ENCODE results near the gene INSYN1.

Gene INSYN1

GRCh38 chr15:73765778-73766177 is 12.6 kb upstream of the INSYN1 start:
- TF ChIP-seq FOXM1 (IDR thresholded peaks at IDR 0.05; ENCODE audit: borderline replicate concordance, low read depth) (no peak), NFIC (IDR thresholded peaks at IDR 0.05) (no peak), REST (IDR thresholded peaks at IDR 0.05; ENCODE audit: low read depth) (no peak), EGR1 (IDR thresholded peaks at IDR 0.05) (no peak), CEBPB (IDR thresholded peaks at IDR 0.05) (no peak), TCF12 (IDR thresholded peaks at IDR 0.05; ENCODE audit: low read depth) (no peak), EP300 (IDR thresholded peaks at IDR 0.05; ENCODE audit: borderline replicate concordance) (no peak), TAF1 (IDR thresholded peaks at IDR 0.05; ENCODE audit: low read depth) (no peak), YY1 (IDR thresholded peaks at IDR 0.05; ENCODE audit: low read depth) (no peak), USF1 (IDR thresholded peaks at IDR 0.05) (no peak), RAD21 (IDR thresholded peaks at IDR 0.05; ENCODE audit: low read depth) (no peak), TEAD4 (IDR thresholded peaks at IDR 0.05) (no peak), CREB1 (IDR thresholded peaks at IDR 0.05; ENCODE audit: low read depth) (no peak), ZBTB7A (IDR thresholded peaks at IDR 0.05; ENCODE audit: low read depth) (no peak), MAX (IDR thresholded peaks at IDR 0.05) (no peak)

- TF ChIP-seq EGR1 (IDR thresholded peaks at IDR 0.05), result no peak
- no peak for TF ChIP-seq CEBPB (IDR thresholded peaks at IDR 0.05)
- no peak for TF ChIP-seq TAF1 (IDR thresholded peaks at IDR 0.05; ENCODE audit: low read depth)
- TF ChIP-seq NFIC (IDR thresholded peaks at IDR 0.05), result no peak
- no peak for TF ChIP-seq TCF12 (IDR thresholded peaks at IDR 0.05; ENCODE audit: low read depth)
- TF ChIP-seq MAX (IDR thresholded peaks at IDR 0.05), result no peak
- TF ChIP-seq REST (IDR thresholded peaks at IDR 0.05; ENCODE audit: low read depth), result no peak
- no peak for TF ChIP-seq CREB1 (IDR thresholded peaks at IDR 0.05; ENCODE audit: low read depth)
- no peak for TF ChIP-seq RAD21 (IDR thresholded peaks at IDR 0.05; ENCODE audit: low read depth)
- no peak for TF ChIP-seq YY1 (IDR thresholded peaks at IDR 0.05; ENCODE audit: low read depth)
- TF ChIP-seq FOXM1 (IDR thresholded peaks at IDR 0.05; ENCODE audit: borderline replicate concordance, low read depth), result no peak
- TF ChIP-seq EP300 (IDR thresholded peaks at IDR 0.05; ENCODE audit: borderline replicate concordance), result no peak
- no peak for TF ChIP-seq ZBTB7A (IDR thresholded peaks at IDR 0.05; ENCODE audit: low read depth)
- TF ChIP-seq USF1 (IDR thresholded peaks at IDR 0.05), result no peak
- no peak for TF ChIP-seq TEAD4 (IDR thresholded peaks at IDR 0.05)
These were observed 10.8 kb upstream of the INSYN1 start for GRCh38 chr15:73763931-73764330.

GRCh38 chr15:73760330-73761329 is 7.5 kb upstream of the INSYN1 start:
- TF ChIP-seq USF1 (IDR thresholded peaks at IDR 0.05) (no peak), REST (IDR thresholded peaks at IDR 0.05; ENCODE audit: low read depth) (no peak)

- TF ChIP-seq CEBPB (IDR thresholded peaks at IDR 0.05) (no peak), EGR1 (IDR thresholded peaks at IDR 0.05) (no peak), EP300 (IDR thresholded peaks at IDR 0.05; ENCODE audit: borderline replicate concordance) (no peak), ZBTB7A (IDR thresholded peaks at IDR 0.05; ENCODE audit: low read depth) (no peak), TAF1 (IDR thresholded peaks at IDR 0.05; ENCODE audit: low read depth) (no peak), NFIC (IDR thresholded peaks at IDR 0.05) (no peak), USF1 (IDR thresholded peaks at IDR 0.05) (no peak), TCF12 (IDR thresholded peaks at IDR 0.05; ENCODE audit: low read depth) (no peak), YY1 (IDR thresholded peaks at IDR 0.05; ENCODE audit: low read depth) (no peak), FOXM1 (IDR thresholded peaks at IDR 0.05; ENCODE audit: borderline replicate concordance, low read depth) (no peak), REST (IDR thresholded peaks at IDR 0.05; ENCODE audit: low read depth) (no peak), RAD21 (IDR thresholded peaks at IDR 0.05; ENCODE audit: low read depth) (no peak), TEAD4 (IDR thresholded peaks at IDR 0.05) (no peak)
These were observed 5.3 kb upstream of the INSYN1 start for GRCh38 chr15:73758461-73758860.
